SIG-M5 (cell line): ENCODE data around the gene TNS3.

ENCODE experiments used
- DNase-seq: peaks from one replicate; lab custom pipeline; 2025; lab: John Stamatoyannopoulos, UW

The TNS3 gene

DNA sequence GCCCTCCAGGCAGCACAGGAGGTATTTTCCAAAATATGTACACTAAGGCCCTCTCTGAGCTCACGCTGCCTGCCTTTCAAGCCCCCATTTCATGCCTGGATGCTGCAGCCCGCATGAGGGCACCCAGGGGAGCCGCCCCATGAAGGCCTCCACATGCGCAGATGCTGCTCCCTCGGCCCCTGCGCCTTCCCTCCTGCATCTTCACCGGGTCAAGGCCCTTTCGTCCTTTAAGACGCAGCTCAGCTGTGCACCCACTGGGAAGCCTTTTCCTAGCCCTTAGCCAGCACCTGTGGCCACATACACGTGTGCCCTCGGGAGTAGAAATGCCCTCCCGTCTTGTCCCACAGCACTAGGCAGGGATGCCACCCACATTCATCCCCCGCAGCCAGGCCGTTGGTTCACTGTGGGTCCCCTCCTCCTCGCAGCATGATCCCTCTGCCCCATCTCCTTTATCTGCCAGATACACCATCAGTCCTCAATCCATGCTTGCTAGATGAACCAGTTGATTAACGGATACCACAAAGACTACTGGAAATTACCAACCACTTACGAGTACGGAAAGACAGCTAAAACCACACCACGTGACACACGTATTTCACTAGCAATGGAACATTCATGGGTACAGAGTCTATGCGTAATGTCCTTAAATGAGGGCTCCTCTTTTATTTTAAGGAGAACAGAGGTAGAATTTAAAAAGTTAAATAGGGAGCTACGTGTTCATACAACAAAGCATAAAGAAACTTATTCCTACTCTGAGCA lies 278.0 kb downstream of the TNS3 start:
- DNase-seq: no peak

DNA sequence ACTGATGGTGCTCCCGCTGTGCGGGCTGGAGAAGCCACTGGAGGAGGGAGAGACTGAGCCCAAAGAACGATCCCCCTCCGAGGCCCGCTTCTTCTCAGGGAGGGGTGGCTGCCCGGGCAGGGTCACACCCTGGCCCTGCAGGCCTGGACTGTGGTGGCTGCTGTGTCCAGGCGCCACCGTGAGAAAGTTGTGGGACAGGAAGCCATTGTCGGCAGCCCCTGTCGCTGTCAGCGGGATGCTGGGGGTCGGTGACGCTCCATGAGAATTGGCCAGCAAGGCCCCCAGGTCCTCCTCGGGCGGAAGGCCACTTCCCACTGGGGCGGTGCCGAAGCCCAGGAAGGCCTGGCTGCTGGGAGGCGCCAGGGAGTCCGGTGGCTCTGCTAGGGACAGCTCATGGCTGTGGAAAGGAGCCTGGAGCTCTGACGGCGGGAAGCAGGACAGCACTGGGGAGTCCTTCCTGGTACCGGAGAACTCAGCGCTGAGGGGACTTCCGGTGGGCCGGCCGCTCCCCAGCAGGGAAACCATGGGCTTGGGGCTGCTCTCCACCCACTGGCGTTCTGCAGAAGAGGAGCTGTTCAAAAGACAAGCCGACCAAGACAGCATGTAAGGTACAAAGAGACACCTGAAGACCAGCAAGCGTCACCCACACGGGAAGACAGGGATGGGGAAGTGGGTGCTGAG lies 278.8 kb downstream of the TNS3 start:
- DNase-seq: no peak

DNA sequence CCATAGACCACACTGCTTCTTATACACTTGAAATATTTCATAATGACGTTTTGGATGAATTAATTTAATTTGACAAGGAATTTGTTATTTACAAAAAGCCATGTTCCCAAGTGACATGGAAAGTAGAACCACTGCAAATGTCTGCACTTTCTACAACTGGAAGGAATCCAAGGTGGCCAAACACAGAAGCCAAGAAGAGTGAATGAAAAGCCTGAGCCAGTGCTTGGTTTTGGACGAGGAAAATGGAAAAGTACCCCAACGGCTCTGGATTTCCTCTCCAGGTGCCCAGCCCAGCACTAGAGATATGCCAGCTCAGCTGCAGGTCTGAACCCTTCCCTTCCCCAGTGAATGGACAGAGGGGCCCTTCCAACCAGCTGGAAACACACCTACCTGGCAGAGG lies 279.4 kb downstream of the TNS3 start:
- DNase-seq: no peak

DNA sequence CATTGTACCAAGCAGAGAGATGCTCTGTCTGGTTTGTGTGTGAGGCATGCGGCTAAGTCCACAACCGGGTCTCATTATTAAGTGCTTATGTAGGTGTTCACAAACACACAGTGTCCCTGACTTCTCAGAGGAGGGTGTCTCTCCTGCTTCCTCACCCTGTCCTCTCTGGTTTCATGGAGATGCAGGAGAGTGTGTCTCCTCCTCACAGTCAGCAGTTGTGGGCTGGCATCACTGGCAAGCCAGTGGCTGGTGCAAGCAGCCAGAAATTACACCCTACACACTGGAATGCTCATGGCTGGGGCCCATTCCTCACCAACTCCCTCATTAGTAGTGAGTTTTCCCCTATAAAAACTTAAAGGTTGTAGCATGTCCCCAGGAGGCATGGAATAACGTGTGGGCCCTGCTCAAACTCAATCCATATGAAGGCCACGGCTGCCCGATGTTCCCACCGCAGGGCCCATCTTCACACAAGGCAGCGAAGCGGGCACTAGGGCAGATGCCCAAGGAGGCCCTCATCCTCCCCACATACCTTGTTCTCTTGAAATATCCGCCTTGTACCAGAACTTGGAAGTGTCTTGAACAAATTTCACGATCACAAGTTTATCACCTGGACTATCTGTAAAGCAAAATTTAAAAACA lies 280.1 kb downstream of the TNS3 start:
- DNase-seq: no peak

DNA sequence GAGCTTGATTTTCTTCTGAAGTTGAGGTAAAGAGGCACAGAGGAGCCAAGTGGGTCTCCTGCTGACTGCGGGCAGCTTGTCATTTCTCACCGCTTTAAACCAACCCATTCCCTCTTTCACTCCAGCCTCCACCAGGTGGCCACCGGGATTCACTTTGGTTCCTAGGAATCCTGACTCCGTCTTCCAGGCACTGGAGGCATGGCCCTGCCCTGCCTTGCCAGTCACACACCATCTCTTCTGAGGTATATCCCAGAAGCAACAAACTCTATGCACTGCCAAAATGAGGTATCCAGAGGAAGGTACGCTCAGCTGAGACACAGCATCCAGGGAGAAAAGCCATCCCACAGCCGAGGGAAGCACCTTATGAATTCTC lies 280.8 kb downstream of the TNS3 start:
- no peak for DNase-seq

DNA sequence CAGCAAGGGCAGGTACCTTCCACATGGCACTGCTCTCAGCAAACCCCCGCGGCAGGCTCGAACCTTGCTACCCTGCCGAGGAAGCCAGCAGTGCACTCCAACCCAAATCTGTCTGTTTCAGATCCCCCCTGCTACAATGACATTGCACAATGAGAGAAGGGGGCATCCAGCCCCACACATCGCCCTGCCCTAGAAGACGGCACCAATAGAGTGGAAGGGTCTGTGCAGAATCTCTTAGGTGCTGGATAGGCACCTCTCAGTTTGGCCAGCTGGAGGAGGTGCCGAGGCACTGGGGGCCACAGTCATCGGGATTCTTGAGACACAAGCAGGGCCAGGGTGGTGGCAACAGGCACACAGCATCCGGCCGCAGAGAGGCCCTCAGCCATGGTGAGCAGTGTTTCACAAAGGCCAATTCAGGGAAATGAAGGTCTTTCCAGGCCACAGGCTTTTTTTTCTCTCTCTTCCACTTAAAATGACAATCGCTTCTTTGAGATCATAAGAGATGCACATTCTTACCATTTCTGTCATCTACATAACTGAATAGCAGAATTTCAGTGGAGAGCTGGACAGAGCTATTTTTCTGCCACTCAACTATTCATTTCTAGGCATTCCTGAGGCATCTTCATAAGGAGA lies 281.3 kb downstream of the TNS3 start:
- no peak for DNase-seq

DNA sequence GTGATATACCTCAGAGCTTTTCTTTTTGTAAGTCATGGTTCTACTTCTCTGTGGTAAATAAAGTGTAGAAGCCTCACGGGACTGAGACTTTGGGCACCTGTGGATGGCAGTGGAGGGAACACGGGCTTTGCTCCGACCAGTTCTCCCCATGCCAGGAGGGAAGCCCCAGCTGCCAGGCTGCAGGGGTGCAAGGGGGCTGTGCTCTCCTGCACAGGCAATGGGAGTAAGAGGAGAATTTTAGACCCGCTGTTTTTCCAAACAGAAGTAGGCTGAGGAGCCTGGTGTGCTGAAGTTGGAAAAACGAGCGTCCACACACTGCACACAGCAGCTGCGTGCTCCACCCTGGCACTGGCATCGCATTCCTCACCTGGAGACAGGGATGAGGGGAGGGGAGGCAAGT lies 282.4 kb downstream of the TNS3 start:
- DNase-seq: no peak

DNA sequence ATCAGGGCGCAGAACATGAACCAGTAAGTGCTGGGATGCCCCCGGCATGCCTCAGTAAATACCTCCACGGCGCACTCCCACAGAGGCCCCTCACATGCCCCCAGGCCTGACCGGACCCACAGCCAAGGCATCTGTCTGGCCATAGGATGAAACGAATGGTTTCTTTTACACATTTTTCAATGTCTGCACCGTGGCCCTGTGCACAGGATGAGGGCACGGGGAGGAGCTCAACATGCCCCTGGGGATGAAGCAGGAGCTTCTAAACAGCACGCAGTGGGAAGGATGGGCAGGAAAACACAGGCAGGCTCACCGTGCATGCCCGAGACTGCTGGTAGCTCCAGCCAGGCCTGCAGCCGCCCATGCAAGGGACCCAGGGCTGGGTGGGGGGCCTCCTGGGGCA lies 283.3 kb downstream of the TNS3 start:
- DNase-seq: no peak

DNA sequence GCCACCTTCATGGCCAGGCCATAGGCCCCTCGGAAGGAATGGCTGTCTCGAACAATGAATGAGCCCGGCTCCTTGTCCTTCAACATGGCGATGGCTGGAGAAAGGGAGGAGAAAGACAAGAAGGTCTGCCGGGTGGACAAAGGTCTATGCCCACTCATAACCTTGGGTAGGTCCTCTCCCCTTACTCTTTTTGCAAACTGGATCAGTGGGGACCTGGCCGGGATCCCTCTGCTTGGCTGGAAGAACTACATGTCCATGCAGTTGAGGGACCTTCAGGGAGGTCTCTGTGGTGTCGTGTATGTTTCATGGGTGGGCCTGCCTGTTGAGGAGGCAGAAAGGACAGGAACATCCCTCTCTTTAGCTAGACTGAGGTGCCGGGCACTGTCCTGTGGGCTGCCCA lies 284.8 kb downstream of the TNS3 start:
- no peak for DNase-seq

DNA sequence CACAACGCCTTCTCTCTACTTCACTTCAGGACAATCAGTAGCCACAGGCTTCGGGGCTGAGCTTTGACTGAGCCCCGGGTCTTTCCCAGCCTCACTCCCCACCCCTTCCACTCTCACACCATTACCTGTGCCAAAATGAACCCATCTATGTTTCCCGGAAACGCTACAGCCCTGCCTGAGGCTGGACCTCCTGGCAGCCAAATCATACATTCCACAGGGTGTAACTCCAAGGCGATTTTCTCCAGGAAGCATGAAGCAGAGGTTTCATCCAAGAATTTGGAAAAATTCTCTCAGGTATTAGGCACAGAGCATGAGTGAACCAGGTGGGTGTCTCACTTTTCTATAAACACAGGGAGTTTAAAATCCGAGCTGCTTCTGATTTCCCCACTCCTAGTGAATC lies 286.3 kb downstream of the TNS3 start:
- DNase-seq: no peak

DNA sequence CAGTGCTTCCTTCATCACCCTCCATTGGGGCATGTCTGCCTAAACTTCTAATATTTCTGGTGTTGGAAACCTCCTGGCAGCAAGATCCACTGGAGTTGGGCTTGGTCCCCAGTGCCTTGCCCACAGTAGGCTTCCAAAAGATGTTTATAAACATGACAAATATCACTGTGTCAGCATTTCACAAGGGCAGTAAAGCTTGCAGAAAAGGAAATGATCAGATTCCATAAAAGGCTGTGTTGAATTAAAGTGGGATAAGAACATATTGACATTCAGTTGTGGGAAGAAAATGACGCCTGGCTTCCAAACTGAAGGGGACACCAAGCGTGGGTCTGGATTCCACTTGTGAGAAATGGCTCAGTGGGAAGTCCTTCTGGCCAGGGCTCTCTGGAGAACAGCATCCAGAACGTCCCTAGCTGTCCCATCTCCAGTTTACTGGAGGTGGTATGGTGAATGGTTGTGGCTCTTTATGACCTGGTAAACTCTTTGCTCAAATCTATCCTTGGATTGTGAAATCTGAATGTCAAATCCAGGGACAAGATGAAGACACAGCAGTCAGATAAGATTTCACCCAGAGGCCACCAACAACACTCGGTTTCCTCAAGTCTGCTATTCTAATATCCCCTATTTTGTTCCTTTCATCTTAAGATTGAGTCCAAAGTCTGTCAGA lies 287.2 kb downstream of the TNS3 start:
- no peak for DNase-seq

DNA sequence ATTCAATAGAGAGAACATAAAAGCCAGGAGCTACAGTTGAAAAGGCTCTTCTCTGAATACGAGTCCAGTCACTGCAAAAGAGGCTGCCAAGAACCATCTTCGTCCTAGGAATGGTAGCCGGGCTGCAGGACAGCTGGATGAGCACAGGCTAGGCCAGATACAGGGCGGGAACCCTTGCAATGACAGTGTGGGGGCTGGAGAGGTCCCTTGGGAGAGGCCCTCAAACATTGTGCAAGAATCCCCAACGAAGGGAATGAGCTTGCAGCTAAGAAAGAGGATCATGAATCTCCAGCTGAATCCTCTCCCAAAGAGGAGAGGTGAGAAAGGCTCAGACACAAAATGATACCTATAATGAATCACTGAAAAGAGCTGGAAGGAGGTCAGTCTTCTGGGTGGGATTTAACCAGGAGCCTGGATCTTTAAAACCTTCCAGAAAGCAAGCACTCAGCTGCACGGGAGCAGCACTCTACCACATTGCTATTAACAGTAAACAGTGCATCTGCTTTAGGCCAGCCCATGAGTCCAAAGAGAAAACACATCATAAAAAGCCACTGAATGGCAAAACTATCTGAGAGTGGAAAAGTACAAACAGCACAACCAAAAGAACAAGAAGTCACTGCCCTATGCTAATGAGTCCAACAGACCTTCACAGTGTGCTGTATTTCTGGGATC lies 287.9 kb downstream of the TNS3 start:
- no peak for DNase-seq

DNA sequence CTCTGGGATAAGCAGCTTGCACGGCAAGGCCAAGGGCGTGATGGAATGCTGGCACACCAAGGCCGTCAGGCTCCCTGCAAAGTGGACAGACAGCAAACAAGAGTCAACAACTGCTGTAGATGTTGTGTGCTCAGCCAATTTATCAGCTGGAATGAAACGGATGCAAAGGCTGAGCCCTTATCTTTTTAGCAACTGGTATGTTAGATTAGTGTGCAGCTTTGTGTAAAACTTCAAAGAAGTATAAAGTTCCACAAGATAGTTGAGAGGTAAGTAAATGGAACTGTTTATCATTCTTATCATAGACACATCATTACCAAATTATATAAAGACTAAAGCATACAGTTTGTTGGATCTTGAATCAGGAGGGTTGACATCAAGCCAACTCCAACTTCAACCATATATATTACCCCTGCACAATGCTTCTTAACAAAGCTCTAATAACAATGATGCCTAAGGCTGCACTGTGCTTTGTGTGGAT lies 289.0 kb downstream of the TNS3 start:
- DNase-seq: no peak

DNA sequence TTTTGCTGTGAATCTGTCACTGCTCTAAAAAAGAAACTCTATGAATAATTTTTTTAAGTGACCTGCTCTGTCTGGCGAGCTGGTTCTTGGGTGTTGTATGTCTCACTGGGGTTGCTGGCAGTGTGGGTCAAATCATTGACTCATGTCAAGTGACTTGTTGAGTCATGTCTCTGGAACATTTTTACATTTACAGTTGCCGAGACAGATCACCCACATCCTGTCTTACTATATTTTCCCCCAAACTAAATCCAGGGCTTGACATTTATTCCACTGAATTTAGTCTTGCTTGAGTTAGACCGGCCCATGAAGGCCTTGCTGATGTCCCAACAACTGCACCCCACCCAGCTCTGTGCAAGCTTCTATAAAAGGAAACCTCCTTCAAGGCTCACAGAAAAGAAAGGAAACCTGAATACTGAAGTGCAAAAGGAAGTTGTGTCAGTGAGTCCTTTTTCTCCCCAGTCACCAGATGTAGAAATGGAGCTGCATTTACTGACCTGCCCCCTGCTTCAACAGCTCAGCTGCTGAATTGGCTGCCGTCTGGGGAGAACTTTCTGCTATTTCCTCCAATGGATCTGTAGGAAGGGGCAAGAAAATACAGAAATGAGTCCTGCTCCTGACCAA lies 290.3 kb downstream of the TNS3 start:
- peak; percentile 60 for DNase-seq

DNA sequence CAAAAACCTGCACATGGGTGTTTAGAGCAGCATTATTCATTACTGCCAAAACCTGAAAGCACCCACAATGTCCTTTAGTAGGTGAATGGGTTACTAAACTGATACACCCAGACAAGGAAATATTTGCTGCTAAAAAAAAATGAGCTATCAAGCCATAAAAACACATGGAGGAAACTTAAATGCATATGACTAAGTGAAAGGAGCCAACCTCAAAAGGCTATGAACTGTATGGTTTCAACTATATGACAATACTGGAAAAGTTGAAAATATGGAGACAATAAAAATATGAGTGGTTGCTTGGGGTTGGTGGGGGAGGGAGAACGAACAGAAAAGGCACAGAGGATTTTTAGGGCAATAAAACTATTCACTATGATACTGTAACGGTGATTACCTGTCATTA lies 291.0 kb downstream of the TNS3 start:
- no peak for DNase-seq

DNA sequence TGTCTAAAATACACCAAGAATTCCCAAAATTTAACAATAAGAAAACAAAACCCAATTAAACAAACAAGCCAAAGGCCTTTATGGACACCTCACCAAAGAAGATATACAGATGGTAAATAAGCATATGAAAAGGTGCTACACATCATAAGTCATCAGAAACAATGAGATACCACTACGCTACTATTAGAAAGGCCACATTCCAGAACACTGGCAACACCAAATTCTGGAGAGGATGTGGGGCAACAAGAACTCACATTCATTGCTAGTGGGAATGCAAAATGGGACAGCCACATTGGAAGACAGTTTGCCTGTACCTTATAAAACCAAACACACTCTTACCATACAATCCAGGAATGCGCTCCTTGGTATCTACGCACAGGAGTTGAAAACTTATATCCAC lies 291.4 kb downstream of the TNS3 start:
- DNase-seq: no peak

DNA sequence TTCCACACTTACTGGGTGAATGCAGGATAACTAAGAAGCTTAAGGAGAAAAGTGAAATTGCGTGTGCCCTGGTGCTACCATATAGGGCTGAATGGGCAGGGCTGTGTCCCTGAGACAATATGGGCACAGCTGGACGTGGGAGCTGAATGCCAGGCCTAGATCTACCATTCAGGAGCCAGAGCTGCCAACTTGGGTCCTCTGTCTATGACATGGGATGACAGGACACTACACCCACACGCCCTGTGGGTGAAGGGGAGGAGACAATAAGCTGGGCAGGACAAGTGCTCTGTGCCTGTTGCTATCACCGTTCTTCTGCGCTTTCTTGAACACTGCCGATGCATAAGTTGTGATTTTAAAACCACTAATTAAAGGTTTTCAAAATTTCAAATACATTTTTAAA lies 293.9 kb downstream of the TNS3 start:
- no peak for DNase-seq

DNA sequence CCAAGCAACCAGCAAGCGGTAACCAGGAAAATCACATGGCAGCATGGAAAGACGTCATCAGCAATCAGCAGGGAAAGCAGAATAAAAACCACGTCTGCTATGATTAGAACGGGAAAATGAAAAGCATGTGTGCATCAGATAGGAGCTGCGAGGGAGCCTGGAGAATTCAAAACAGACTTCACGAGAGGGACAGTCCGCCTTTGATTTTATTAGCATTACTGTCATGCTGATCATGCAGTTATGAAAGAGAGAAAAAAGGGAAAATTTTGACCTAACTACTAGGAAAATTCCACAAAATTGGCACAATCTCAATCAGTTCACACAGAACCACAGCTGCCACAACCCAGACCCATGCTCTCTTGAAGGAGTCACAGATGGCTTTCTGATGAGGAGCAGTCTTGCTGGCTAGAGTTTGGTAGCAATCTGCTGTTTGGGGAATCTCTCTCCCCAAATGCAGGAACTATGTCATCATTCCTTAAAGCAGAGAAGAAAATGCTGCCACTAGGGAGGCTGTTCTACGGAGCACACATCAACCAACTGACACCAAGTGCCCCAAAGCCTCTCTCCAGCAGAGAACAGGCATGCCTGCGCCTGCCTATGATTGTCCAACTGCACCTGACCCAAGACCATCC lies 295.9 kb downstream of the TNS3 start:
- DNase-seq: no peak

DNA sequence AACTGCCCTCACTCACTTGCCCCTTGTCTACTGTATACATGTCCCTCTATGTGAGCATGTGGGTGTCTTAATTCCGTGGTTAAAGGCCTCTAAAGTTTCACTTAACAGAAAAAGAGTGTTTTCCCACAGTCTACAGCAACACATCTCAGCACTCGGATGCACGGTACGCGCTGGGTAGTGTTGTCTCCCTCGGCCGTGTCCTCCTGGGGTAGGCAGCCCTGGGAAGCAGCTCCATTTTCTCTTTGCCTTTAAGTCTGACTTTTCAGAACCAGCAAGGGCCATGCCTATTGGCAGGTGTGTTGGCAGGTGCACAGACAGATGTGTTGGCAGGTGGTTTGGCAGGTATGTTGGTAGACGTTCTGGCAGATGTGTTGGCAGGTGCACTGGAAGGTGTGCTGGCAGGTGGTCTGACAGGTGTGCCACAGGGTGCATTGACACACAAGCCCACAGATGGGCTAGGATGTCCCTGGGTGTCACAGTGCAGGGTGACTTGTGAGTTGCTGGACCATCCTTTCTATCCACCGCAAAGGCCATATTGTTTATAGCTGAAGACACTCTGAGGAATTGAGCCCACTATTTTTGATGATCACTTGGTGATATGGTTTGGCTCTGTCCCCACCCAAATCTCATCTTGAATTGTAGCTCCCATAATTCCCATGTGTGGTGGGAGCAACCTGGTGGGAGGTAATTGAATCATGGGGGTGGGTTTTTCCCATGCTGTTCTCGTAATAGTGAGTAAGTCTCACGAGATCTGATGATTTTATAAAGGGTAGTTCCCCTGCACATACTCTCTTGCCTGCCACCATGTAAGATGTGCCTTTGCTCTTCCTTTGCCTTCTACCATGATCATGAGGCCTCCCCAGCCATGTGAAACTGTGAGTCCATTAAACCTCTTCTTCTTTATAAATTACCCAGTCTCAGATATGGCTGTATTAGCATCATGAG lies 296.9 kb downstream of the TNS3 start:
- DNase-seq: no peak
